ENCODE data around the gene CCND1.

CCND1 gene

DNA sequence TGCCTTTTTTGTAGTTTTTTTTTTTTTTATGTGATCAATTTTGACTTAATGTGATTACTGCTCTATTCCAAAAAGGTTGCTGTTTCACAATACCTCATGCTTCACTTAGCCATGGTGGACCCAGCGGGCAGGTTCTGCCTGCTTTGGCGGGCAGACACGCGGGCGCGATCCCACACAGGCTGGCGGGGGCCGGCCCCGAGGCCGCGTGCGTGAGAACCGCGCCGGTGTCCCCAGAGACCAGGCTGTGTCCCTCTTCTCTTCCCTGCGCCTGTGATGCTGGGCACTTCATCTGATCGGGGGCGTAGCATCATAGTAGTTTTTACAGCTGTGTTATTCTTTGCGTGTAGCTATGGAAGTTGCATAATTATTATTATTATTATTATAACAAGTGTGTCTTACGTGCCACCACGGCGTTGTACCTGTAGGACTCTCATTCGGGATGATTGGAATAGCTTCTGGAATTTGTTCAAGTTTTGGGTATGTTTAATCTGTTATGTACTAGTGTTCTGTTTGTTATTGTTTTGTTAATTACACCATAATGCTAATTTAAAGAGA lies 12.5 kb downstream of the CCND1 start:
- no peaks in the 10 kb centered on the region for H3K9me3 ChIP-seq (ENCODE audit: control insufficient read depth in 1 of 2, low read length in 2 of 2)
- H3K27me3 ChIP-seq (ENCODE audit: control insufficient read depth in 1 of 2, insufficient read depth in 2 of 2, low read length in 2 of 2) = no peaks in the 10 kb centered on the region
- H3K27ac ChIP-seq (ENCODE audit: low read depth, low read length) = no peak overlapping the region
- H3K4me1 ChIP-seq (ENCODE audit: control insufficient read depth in 1 of 2, insufficient read depth in 2 of 2, low read length in 2 of 2) = no peaks in the 10 kb centered on the region
- H3K9ac ChIP-seq (ENCODE audit: low read depth in 1 of 2, low read length in 2 of 2) = no peak overlapping the region
- H3K4me3 ChIP-seq (ENCODE audit: low read depth in 1 of 2, low read length in 2 of 2) = no peak overlapping the region
- peaks cover 7 to 53% of the 10 kb centered on the region in 2 donors for H3K36me3 ChIP-seq (ENCODE audit: control insufficient read depth in 1 of 2, insufficient read depth in 2 of 2, low read length in 2 of 2)

DNA sequence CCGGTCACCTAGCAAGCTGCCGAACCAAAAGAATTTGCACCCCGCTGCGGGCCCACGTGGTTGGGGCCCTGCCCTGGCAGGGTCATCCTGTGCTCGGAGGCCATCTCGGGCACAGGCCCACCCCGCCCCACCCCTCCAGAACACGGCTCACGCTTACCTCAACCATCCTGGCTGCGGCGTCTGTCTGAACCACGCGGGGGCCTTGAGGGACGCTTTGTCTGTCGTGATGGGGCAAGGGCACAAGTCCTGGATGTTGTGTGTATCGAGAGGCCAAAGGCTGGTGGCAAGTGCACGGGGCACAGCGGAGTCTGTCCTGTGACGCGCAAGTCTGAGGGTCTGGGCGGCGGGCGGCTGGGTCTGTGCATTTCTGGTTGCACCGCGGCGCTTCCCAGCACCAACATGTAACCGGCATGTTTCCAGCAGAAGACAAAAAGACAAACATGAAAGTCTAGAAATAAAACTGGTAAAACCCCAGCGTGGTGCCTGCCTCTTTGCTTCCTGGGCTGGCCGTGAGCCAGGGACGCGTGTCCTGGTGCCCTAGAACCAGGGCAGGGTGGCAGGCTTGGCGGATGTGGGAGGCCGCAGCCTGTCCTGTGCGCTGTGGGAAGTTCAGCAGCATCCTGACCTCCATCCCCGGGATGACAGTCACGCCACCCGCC lies 13.2 kb downstream of the CCND1 start:
- Histone ChIP-seq H3K9ac (ENCODE audit: low read depth in 1 of 2, low read length in 2 of 2) (no peak overlapping the region), H3K27ac (ENCODE audit: low read depth, low read length) (no peak overlapping the region), H3K9me3 (ENCODE audit: control insufficient read depth in 1 of 2, low read length in 2 of 2) (no peaks in the 10 kb centered on the region), H3K27me3 (ENCODE audit: control insufficient read depth in 1 of 2, insufficient read depth in 2 of 2, low read length in 2 of 2) (no peaks in the 10 kb centered on the region), H3K36me3 (ENCODE audit: control insufficient read depth in 1 of 2, insufficient read depth in 2 of 2, low read length in 2 of 2) (peaks cover 4 to 47% of the 10 kb centered on the region in 2 donors), H3K4me1 (ENCODE audit: control insufficient read depth in 1 of 2, insufficient read depth in 2 of 2, low read length in 2 of 2) (no peaks in the 10 kb centered on the region), H3K4me3 (ENCODE audit: low read depth in 1 of 2, low read length in 2 of 2) (no peak overlapping the region)

DNA sequence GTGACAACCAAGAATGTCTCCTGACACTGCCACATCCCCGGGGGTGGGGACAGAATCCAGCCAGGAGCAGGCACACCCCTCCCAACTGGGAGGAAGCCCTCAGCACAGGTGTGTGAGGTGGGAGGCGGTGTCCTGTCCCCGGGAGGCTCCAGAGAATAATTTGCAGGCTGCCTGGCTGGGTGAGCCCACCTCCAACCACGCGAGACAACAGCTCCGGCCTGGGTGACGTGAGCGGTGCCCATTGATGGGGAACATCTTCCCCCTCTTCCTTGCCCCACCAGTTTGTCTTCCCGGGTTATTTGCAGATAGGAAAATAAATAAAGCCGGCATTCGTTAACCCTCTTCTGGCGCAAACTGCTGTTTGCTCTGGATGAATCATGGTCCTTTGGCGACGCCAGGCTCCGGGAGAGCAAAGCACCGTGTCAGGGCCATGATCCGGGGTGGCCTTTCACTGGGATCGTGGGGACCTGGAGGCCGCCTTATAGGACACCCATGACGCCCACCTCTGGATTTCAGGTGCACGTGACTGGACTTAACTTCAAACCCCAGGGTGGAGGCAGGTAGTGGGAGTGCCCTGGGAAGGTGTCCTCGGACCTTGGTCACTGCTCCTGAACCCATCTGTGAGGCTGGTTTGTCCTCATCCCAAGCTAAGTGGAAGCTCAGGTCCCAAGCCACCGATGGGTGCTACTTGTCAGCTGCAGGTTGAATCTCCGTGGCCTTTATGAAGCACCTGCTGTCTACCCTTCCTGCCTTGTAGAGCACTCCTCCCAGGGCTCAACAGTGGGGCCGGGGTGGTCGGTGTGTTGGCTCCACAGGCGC lies 13.9 kb downstream of the CCND1 start:
- Histone ChIP-seq H3K9me3 (ENCODE audit: control insufficient read depth in 1 of 2, low read length in 2 of 2) (no peaks in the 10 kb centered on the region), H3K27ac (ENCODE audit: low read depth, low read length) (no peak overlapping the region), H3K27me3 (ENCODE audit: control insufficient read depth in 1 of 2, insufficient read depth in 2 of 2, low read length in 2 of 2) (no peaks in the 10 kb centered on the region), H3K9ac (ENCODE audit: low read depth in 1 of 2, low read length in 2 of 2) (no peak overlapping the region), H3K36me3 (ENCODE audit: control insufficient read depth in 1 of 2, insufficient read depth in 2 of 2, low read length in 2 of 2) (peaks cover 2 to 39% of the 10 kb centered on the region in 2 donors), H3K4me1 (ENCODE audit: control insufficient read depth in 1 of 2, insufficient read depth in 2 of 2, low read length in 2 of 2) (no peaks in the 10 kb centered on the region), H3K4me3 (ENCODE audit: low read depth in 1 of 2, low read length in 2 of 2) (no peak overlapping the region)

- Histone ChIP-seq H3K4me3 (ENCODE audit: low read depth in 1 of 2, low read length in 2 of 2) (no peak overlapping the region), H3K36me3 (ENCODE audit: control insufficient read depth in 1 of 2, insufficient read depth in 2 of 2, low read length in 2 of 2) (peaks cover 0 to 31% of the 10 kb centered on the region in 2 donors), H3K4me1 (ENCODE audit: control insufficient read depth in 1 of 2, insufficient read depth in 2 of 2, low read length in 2 of 2) (no peaks in the 10 kb centered on the region), H3K27ac (ENCODE audit: low read depth, low read length) (no peak overlapping the region), H3K9me3 (ENCODE audit: control insufficient read depth in 1 of 2, low read length in 2 of 2) (no peaks in the 10 kb centered on the region), H3K27me3 (ENCODE audit: control insufficient read depth in 1 of 2, insufficient read depth in 2 of 2, low read length in 2 of 2) (no peaks in the 10 kb centered on the region), H3K9ac (ENCODE audit: low read depth in 1 of 2, low read length in 2 of 2) (no peak overlapping the region)
Measured at GRCh38 chr11:69655479-69656428, 14.8 kb downstream of the CCND1 start.

DNA sequence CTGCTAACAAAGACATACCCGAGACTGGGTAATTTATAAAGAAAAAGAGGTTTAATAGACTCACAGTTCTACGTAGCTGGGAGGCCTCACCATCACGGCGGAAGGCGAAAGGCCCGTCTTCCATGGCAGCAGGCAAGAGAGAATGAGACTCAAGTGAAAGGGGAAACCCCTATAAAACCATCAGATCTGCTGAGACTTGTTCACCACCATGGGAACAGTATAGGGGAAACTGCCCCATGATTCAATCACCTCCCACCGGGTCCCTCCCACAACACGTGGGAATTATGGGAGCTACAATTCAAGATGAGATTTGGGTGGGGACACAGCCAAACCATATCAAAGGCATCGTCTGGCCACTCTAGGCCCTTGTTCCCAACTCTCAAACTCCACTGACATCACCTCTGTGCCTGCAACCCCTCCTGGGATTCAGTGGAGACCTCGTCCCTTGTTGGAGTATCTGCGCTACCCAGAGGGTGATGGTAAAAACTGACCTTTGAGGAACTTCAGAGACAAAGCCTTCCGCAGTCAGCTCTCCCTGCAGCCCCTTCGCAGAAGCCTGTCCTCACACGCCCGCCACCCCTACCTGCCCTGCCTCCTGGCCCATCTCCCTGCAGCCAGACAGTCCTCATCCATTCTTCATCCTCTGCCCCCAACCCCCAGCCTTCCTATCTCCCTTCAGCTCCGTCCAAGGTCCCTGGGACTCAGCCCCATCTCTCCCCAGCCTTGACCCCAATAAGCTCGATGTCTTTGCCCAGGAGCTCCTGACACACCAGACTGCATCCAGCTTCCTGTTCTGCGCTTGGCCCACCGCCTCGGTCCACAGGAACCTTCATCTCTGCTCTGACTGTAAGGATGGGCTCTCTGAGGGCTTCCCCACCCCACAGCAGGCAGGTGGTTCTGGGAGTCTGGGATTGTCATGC lies 15.8 kb downstream of the CCND1 start:
- Histone ChIP-seq H3K27ac (ENCODE audit: low read depth, low read length) (no peak overlapping the region), H3K36me3 (ENCODE audit: control insufficient read depth in 1 of 2, insufficient read depth in 2 of 2, low read length in 2 of 2) (peaks cover 0 to 20% of the 10 kb centered on the region in 2 donors), H3K9ac (ENCODE audit: low read depth in 1 of 2, low read length in 2 of 2) (no peak overlapping the region), H3K27me3 (ENCODE audit: control insufficient read depth in 1 of 2, insufficient read depth in 2 of 2, low read length in 2 of 2) (no peaks in the 10 kb centered on the region), H3K9me3 (ENCODE audit: control insufficient read depth in 1 of 2, low read length in 2 of 2) (no peaks in the 10 kb centered on the region), H3K4me3 (ENCODE audit: low read depth in 1 of 2, low read length in 2 of 2) (no peak overlapping the region), H3K4me1 (ENCODE audit: control insufficient read depth in 1 of 2, insufficient read depth in 2 of 2, low read length in 2 of 2) (no peaks in the 10 kb centered on the region)

- Histone ChIP-seq H3K4me3 (ENCODE audit: low read depth in 1 of 2, low read length in 2 of 2) (no peak overlapping the region), H3K9ac (ENCODE audit: low read depth in 1 of 2, low read length in 2 of 2) (no peak overlapping the region), H3K27ac (ENCODE audit: low read depth, low read length) (no peak overlapping the region), H3K27me3 (ENCODE audit: control insufficient read depth in 1 of 2, insufficient read depth in 2 of 2, low read length in 2 of 2) (no peaks in the 10 kb centered on the region), H3K4me1 (ENCODE audit: control insufficient read depth in 1 of 2, insufficient read depth in 2 of 2, low read length in 2 of 2) (no peaks in the 10 kb centered on the region), H3K9me3 (ENCODE audit: control insufficient read depth in 1 of 2, low read length in 2 of 2) (no peaks in the 10 kb centered on the region), H3K36me3 (ENCODE audit: control insufficient read depth in 1 of 2, insufficient read depth in 2 of 2, low read length in 2 of 2) (peaks cover 0 to 14% of the 10 kb centered on the region in 2 donors)
Measured at GRCh38 chr11:69657456-69657910, 16.5 kb downstream of the CCND1 start.

GRCh38 chr11:69657911-69658625 lies 17.1 kb downstream of the CCND1 start:
- Histone ChIP-seq H3K4me1 (ENCODE audit: control insufficient read depth in 1 of 2, insufficient read depth in 2 of 2, low read length in 2 of 2) (no peaks in the 10 kb centered on the region), H3K36me3 (ENCODE audit: control insufficient read depth in 1 of 2, insufficient read depth in 2 of 2, low read length in 2 of 2) (peaks cover 0 to 10% of the 10 kb centered on the region in 2 donors), H3K27me3 (ENCODE audit: control insufficient read depth in 1 of 2, insufficient read depth in 2 of 2, low read length in 2 of 2) (no peaks in the 10 kb centered on the region), H3K9me3 (ENCODE audit: control insufficient read depth in 1 of 2, low read length in 2 of 2) (no peaks in the 10 kb centered on the region), H3K27ac (ENCODE audit: low read depth, low read length) (no peak overlapping the region), H3K4me3 (ENCODE audit: low read depth in 1 of 2, low read length in 2 of 2) (no peak overlapping the region), H3K9ac (ENCODE audit: low read depth in 1 of 2, low read length in 2 of 2) (no peak overlapping the region)

DNA sequence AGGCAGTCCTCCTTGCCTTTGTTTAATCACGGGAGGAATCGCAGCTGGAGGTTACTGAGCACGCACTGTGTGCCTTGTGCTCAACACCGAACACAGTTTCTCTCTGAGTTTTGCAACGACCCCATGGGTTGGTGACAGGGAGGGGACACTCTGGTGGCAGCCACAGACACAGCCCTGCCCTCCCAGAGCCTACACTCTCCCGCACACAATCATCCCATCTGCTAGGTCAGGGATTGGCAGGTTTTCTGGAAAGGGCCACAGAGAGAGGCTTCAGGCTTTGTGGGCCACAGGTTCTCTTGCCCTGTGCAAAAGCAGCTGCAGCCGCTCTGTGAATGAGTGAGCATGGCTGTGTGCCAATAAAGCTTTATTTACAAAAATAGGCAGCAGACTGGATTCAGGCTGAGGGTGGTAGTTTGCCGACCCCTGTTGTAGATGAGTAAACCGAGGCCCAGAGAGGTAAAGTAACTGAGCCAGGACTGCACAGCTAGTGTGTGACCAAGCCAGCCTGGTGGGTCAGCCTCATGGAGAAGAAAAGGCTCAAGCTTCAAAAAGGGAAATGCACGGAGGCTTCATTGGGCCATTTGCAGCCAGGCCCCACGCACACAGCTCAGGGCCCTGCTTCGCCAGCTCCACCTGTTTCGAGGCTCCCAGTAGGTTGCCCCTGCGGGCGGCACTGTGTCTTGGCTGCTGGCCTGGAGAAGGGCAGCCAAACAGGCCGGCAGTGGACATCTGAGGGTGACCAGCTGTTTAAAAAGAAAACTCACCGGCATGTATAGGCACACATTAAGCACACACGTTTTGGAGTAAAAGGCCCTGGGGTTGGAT lies 17.9 kb downstream of the CCND1 start:
- Histone ChIP-seq H3K4me1 (ENCODE audit: control insufficient read depth in 1 of 2, insufficient read depth in 2 of 2, low read length in 2 of 2) (no peaks in the 10 kb centered on the region), H3K27ac (ENCODE audit: low read depth, low read length) (no peak overlapping the region), H3K9me3 (ENCODE audit: control insufficient read depth in 1 of 2, low read length in 2 of 2) (no peaks in the 10 kb centered on the region), H3K27me3 (ENCODE audit: control insufficient read depth in 1 of 2, insufficient read depth in 2 of 2, low read length in 2 of 2) (no peaks in the 10 kb centered on the region), H3K4me3 (ENCODE audit: low read depth in 1 of 2, low read length in 2 of 2) (no peak overlapping the region), H3K36me3 (ENCODE audit: control insufficient read depth in 1 of 2, insufficient read depth in 2 of 2, low read length in 2 of 2) (peaks cover 2 to 10% of the 10 kb centered on the region in 2 donors), H3K9ac (ENCODE audit: low read depth in 1 of 2, low read length in 2 of 2) (no peak overlapping the region)
